Kidney (tissue), 14 donors: ENCODE results near the gene MACROD2. TPM values are rescaled to one million over a fixed set of nuclear protein-coding genes. Genes with fewer than 3 reads are reported as not detected.

ENCODE experiments used
- DNase-seq, 5 donors: peaks; one replicate each; pipeline ENCODE4 v3.0.0-alpha.2; 2013 to 2020
- FAIRE-seq: peaks from 2 replicates; lab custom pipeline; 2012; peaks lifted over from hg19 to GRCh38; lab: Jason Lieb, UNC
- H3K27ac ChIP-seq, 2 donors: one replicate each; pipeline ENCODE4 v1.7.0; 2013; ENCODE audit warnings: low read depth in 2 of 2, low read length in 2 of 2, inconsistent platforms in 1 of 2
- H3K27me3 ChIP-seq: one replicate; pipeline ENCODE4 v1.7.1; 2013; ENCODE audit warnings: low read length, inconsistent platforms; ENCODE audit not compliant: control insufficient read depth, insufficient read depth
- H3K36me3 ChIP-seq, 3 donors: one replicate each; pipeline versions ENCODE4 v1.7.0 to v1.7.1; 2013; ENCODE audit warnings: low read length in 3 of 3, control low read depth in 1 of 3, inconsistent platforms in 1 of 3; ENCODE audit not compliant: insufficient read depth in 3 of 3, control insufficient read depth in 2 of 3
- H3K4me1 ChIP-seq, 3 donors: one replicate each; pipeline versions ENCODE4 v1.7.0 to v1.7.1; 2013; ENCODE audit warnings: low read length in 3 of 3, inconsistent platforms in 1 of 3, low read depth in 1 of 3; ENCODE audit not compliant: control insufficient read depth in 2 of 3, insufficient read depth in 2 of 3
- H3K4me3 ChIP-seq, 3 donors: one replicate each; pipeline versions ENCODE4 v1.7.0 to v1.8.1; 2013; ENCODE audit warnings: low read length in 3 of 3, control low read depth in 1 of 3, inconsistent platforms in 1 of 3
- H3K9ac ChIP-seq, 3 donors: one replicate each; pipeline versions ENCODE4 v1.7.0 to v1.7.1; 2013; ENCODE audit warnings: low read length in 3 of 3, control low read depth in 1 of 3, inconsistent platforms in 1 of 3
- H3K9me3 ChIP-seq, 3 donors: one replicate each; pipeline versions ENCODE4 v1.7.0 to v1.7.1; 2013; ENCODE audit warnings: low read length in 3 of 3, control low read depth in 1 of 3, inconsistent platforms in 1 of 3; ENCODE audit not compliant: control insufficient read depth in 2 of 3, insufficient read depth in 1 of 3
- CTCF ChIP-seq: IDR thresholded peaks from 3 replicates; pipeline ENCODE4 v1.5.1; 2012; ENCODE audit warnings: mild to moderate bottlenecking, moderate library complexity, borderline replicate concordance; ENCODE audit not compliant: insufficient read depth; ENCODE audit errors: extremely low read depth
- intact Hi-C: fragments of 100-400 bp; cut with DNase I; formaldehyde crosslinking; loops from one replicate; pipeline ENCODE4 v1.11.1; 2022
- polyA plus RNA-seq: library from polyadenylated mRNA; stranded (reverse); fragments of 350-450 nt; fragmentation: Illumina TruSeq; extraction: RNeasy Lipid Tissue Mini Kit (QIAGEN cat#74804); gene quantifications from one replicate; pipeline ENCODE4 v1.2.3, GENCODE V29; 2014; ENCODE audit warnings: low read depth, low replicate concordance; ENCODE audit not compliant: insufficient read depth
- total RNA-seq: library from RNA; stranded (reverse); fragmentation: NEBNext Ultra II Directional; extraction: Animal tissue kit (Norgen Biotek cat#: 25700); gene quantifications from one replicate; pipeline ENCODE4 v1.2.1, GENCODE V29; 2021
- donor health status: control.
- donor health status: control.
- donor health status: control.
- donor health status: control.
- donor health status: control.
- donor health status: DM: yes; HTN: yes; CAD: no.
- donor health status: Normal renal cell carcinoma (clear cell type).

The MACROD2 gene
- total and polyA plus RNA-seq, 2 donors from 2014 or later, result 3.0 to 10.0 TPM

- DNase-seq (no peak), FAIRE-seq (no peak)
- Histone ChIP-seq H3K4me3 (peak overlapping the region in 1 of 3 donors; percentile 29), H3K36me3 (no peaks in the 10 kb centered on the region), H3K27ac (no peak overlapping the region), H3K9me3 (no peaks in the 10 kb centered on the region), H3K4me1 (no peaks in the 10 kb centered on the region), H3K9ac (no peak overlapping the region), H3K27me3 (no peaks in the 10 kb centered on the region)
- intact Hi-C loops, result no loop called here
- TF ChIP-seq CTCF, result no peak
Measured at GRCh38 chr20:14790771-14791620, 795.7 kb downstream of the MACROD2 start.

- H3K4me1 ChIP-seq, result no peaks in the 10 kb centered on the region
- H3K4me3 ChIP-seq, result no peak overlapping the region
- H3K27me3 ChIP-seq, result no peaks in the 10 kb centered on the region
- no peak overlapping the region for H3K9ac ChIP-seq
- intact Hi-C loops, result no loop called here
- FAIRE-seq (peak; percentile 19), DNase-seq (no peak)
- TF ChIP-seq CTCF, result no peak
- H3K36me3 ChIP-seq, result no peaks in the 10 kb centered on the region
- no peaks in the 10 kb centered on the region for H3K9me3 ChIP-seq
- no peak overlapping the region for H3K27ac ChIP-seq
Measured at GRCh38 chr20:14792915-14793314, 797.6 kb downstream of the MACROD2 start.

- Histone ChIP-seq H3K36me3 (no peaks in the 10 kb centered on the region), H3K4me3 (no peak overlapping the region), H3K4me1 (no peaks in the 10 kb centered on the region), H3K9me3 (no peaks in the 10 kb centered on the region), H3K27me3 (no peaks in the 10 kb centered on the region), H3K9ac (no peak overlapping the region), H3K27ac (no peak overlapping the region)
- FAIRE-seq, result no peak
- DNase-seq, result no peak
- no peak for TF ChIP-seq CTCF
- intact Hi-C loops, result no loop called here
Measured at GRCh38 chr20:14799545-14800216, 804.4 kb downstream of the MACROD2 start.
